Adipose tissue (tissue), 3 donors: ENCODE results near the gene AP1G1. TPM values are rescaled to one million over a fixed set of nuclear protein-coding genes. Genes with fewer than 3 reads are reported as not detected.

Experiments
- polyA plus RNA-seq, 3 donors: library from polyadenylated mRNA; stranded (reverse); fragments of 200-250 nt; gene quantifications; one replicate each; pipeline ENCODE4 v1.2.3, GENCODE V29; 2013
- donor health status: healthy with polysubstance abuse.
- donor health status: Bipolar disorder and iron deficiency.
- donor health status: healthy.

Gene AP1G1
- polyA plus RNA-seq, 3 donors = 13.3 to 23.4 (median 22.9) TPM

Other genes with a start within 250 kb of the AP1G1 start
- under 1 TPM in 2 of 3 donors, not detected in 1; 0.01 to 0.11 TPM for gene TAT, start 231.7 kb downstream of the AP1G1 start, polyA plus RNA-seq
- 10 to 100 TPM in 1 of 3 donors, under 1 TPM in 2; 0.16 to 13.1 (median 0.56) TPM for gene MARVELD3, start 182.7 kb downstream of the AP1G1 start, polyA plus RNA-seq
- 1 to 10 TPM; 1.1 to 3.5 (median 1.6) TPM for gene PHLPP2, start 84.1 kb downstream of the AP1G1 start, polyA plus RNA-seq
- gene ATXN1L, start 37.1 kb upstream of the AP1G1 start, polyA plus RNA-seq = 10 to 100 TPM in 2 of 3 donors, 1 to 10 TPM in 1; 8.3 to 17.6 (median 15.0) TPM
- 1 to 10 TPM; 2.9 to 6.6 (median 3.4) TPM for gene ZNF821, start 75.3 kb upstream of the AP1G1 start, polyA plus RNA-seq
- 100 to 1,000 TPM in 1 of 3 donors, 10 to 100 TPM in 2; 69.9 to 132 (median 94.0) TPM for gene IST1, start 86.7 kb upstream of the AP1G1 start, polyA plus RNA-seq
- under 1 TPM; 0.01 to 0.11 (median 0.04) TPM for gene PKD1L3, start 191.6 kb upstream of the AP1G1 start, polyA plus RNA-seq
- gene DHODH, start 199.9 kb upstream of the AP1G1 start, polyA plus RNA-seq = 10 to 100 TPM in 1 of 3 donors, 1 to 10 TPM in 2; 5.3 to 14.7 (median 7.4) TPM
- 100 to 1,000 TPM in 2 of 3 donors, 10 to 100 TPM in 1; 49.0 to 576 (median 128) TPM for gene HP, start 245.7 kb upstream of the AP1G1 start, polyA plus RNA-seq